Measurements from ENCODE around the gene MYADML2.

DNA sequence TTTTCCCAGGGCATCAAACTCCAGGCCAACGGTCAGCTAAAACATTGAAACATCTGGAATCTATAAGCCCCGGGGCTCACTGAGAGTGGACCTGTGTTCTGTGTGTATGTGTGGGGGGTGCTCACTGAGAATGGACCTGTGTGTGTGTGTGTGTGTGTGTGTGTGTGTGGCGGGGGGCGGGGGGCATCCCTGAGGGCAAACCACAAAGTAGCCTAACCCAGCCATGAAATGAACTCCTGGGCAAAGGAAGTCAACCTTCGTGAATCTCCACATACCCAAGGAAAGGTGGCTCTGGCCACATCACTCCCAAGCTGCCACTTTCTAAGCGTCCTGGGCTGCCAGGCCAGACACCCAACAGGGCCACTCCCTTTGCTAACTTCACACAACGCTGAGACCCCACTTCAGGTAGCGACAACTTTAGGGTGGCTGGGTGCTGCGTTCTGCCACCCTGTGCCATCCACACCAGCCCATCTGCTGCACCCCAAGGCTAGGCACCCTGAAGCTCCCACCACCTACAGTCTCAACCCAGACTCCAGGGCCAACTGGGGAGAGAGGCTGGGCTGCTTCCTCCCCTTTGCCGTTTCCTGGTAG, 21.1 kb downstream of the MYADML2 start:
- TF ChIP-seq, protein P1, sequence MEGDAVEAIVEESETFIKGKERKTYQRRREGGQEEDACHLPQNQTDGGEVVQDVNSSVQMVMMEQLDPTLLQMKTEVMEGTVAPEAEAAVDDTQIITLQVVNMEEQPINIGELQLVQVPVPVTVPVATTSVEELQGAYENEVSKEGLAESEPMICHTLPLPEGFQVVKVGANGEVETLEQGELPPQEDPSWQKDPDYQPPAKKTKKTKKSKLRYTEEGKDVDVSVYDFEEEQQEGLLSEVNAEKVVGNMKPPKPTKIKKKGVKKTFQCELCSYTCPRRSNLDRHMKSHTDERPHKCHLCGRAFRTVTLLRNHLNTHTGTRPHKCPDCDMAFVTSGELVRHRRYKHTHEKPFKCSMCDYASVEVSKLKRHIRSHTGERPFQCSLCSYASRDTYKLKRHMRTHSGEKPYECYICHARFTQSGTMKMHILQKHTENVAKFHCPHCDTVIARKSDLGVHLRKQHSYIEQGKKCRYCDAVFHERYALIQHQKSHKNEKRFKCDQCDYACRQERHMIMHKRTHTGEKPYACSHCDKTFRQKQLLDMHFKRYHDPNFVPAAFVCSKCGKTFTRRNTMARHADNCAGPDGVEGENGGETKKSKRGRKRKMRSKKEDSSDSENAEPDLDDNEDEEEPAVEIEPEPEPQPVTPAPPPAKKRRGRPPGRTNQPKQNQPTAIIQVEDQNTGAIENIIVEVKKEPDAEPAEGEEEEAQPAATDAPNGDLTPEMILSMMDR (conservative IDR thresholded peaks at IDR 0.05; ENCODE audit: low read length), result no peak
- TF ChIP-seq EZH2phosphoT487 (IDR thresholded peaks at IDR 0.05; ENCODE audit: borderline replicate concordance, low read depth, low read length), result no peak
